SK-N-SH (cell line): ENCODE data around the gene MYDGF. TPM values are rescaled to one million over a fixed set of nuclear protein-coding genes. Genes with fewer than 3 reads are reported as not detected.

Experiments
- CTCF ChIA-PET: fragments of 300-600, 350-600 bp; formaldehyde crosslinking; extraction: SDS; loops from one replicate; lab custom pipeline; 2021; lab: Yijun Ruan, JAX
- POLR2A ChIA-PET: fragments of 350-600 bp; sonication (Branson Sonifier 250); formaldehyde crosslinking; extraction: SDS; loops from one replicate; lab custom pipeline; 2020; ENCODE audit warnings: antibody characterized with exemption, inconsistent platforms; lab: Yijun Ruan, JAX
- DNase-seq: peaks from one replicate; pipeline ENCODE4 v3.0.0; 2012
- H2AFZ ChIP-seq: fragments of 200-600 bp; sonication (generic); 2 replicates; pipeline ENCODE4 v1.8.1; 2016; ENCODE audit warnings: antibody characterized with exemption, mild to moderate bottlenecking, low read depth
- H3F3A ChIP-seq: fragments of 200-600 bp; sonication (generic); replicated peaks from 2 replicates; pipeline ENCODE3; 2016; ENCODE audit warnings: antibody characterized with exemption, mild to moderate bottlenecking; ENCODE audit not compliant: insufficient read depth
- H3K27ac ChIP-seq, 2 experiments: fragments of 200-500 bp in 1 of 2; fragments of 200-600 bp in 1 of 2; sonication (Bioruptor generic) in 1 of 2; sonication (generic), shearing (Covaris generic) in 1 of 2; 2 replicates each; pipeline versions ENCODE4 v1.5.1 to v1.6.1; 2014 to 2016; ENCODE audit warnings: low read depth in 2 of 2, inconsistent platforms in 1 of 2, low read length in 1 of 2, mild to moderate bottlenecking in 1 of 2, mixed read lengths in 1 of 2
- H3K27me3 ChIP-seq: fragments of 200-600 bp; sonication (generic), shearing (Covaris generic); 2 replicates; pipeline ENCODE4 v1.6.1; 2016; ENCODE audit warnings: mixed run types; ENCODE audit not compliant: insufficient read depth
- H3K36me3 ChIP-seq, 2 experiments: fragments of 200-500 bp in 1 of 2; fragments of 200-600 bp in 1 of 2; sonication (Bioruptor generic) in 1 of 2; sonication (generic) in 1 of 2; replicated peaks in 1 of 2; 2 replicates each; pipeline versions ENCODE3 to v1.5.1; 2014 to 2016; ENCODE audit warnings: low read length in 1 of 2, mild to moderate bottlenecking in 1 of 2; ENCODE audit not compliant: insufficient read depth in 2 of 2, control insufficient read depth in 1 of 2
- H3K4me1 ChIP-seq, 2 experiments: fragments of 200-500 bp in 1 of 2; fragments of 200-600 bp in 1 of 2; sonication (Bioruptor generic) in 1 of 2; sonication (generic), shearing (Covaris generic) in 1 of 2; 2 replicates each; pipeline versions ENCODE4 v1.5.1 to v1.6.1; 2014 to 2016; ENCODE audit warnings: low read depth in 1 of 2, low read length in 1 of 2, mixed run types in 1 of 2; ENCODE audit not compliant: insufficient read depth in 2 of 2, control insufficient read depth in 1 of 2
- H3K4me2 ChIP-seq: fragments of 200-600 bp; sonication (generic), shearing (Covaris generic); 2 replicates; pipeline ENCODE4 v1.6.1; 2017; ENCODE audit warnings: mixed run types
- H3K4me3 ChIP-seq, 2 experiments: fragments of 200-500 bp in 1 of 2; fragments of 200-600 bp in 1 of 2; sonication (Bioruptor generic) in 1 of 2; sonication (generic), shearing (Covaris generic) in 1 of 2; 2 replicates each; pipeline versions ENCODE4 v1.5.1 to v1.8.1; 2014 to 2016; ENCODE audit warnings: low read depth in 2 of 2, inconsistent platforms in 1 of 2, low read length in 1 of 2, mild to moderate bottlenecking in 1 of 2, mixed read lengths in 1 of 2, moderate library complexity in 1 of 2
- H3K79me2 ChIP-seq: fragments of 200-600 bp; sonication (generic); 2 replicates; pipeline ENCODE4 v1.8.1; 2017; ENCODE audit warnings: mild to moderate bottlenecking; ENCODE audit not compliant: insufficient read depth
- H3K9ac ChIP-seq: fragments of 200-600 bp; sonication (generic); 2 replicates; pipeline ENCODE4 v1.6.1; 2017; ENCODE audit warnings: mixed run types
- H3K9me2 ChIP-seq: fragments of 200-600 bp; sonication (generic); 2 replicates; pipeline ENCODE4 v1.6.1; 2017; ENCODE audit warnings: mixed run types
- H3K9me3 ChIP-seq: fragments of 200-600 bp; sonication (generic); 2 replicates; pipeline ENCODE4 v1.6.1; 2017; ENCODE audit warnings: mixed run types, mild to moderate bottlenecking, moderate library complexity
- H4K20me1 ChIP-seq: fragments of 200-600 bp; sonication (generic); 2 replicates; pipeline ENCODE4 v1.6.1; 2017; ENCODE audit warnings: mild to moderate bottlenecking, mixed run types; ENCODE audit not compliant: insufficient read depth
- CHD2 ChIP-seq: fragments of 150-350 bp; IDR thresholded peaks from 2 replicates; pipeline ENCODE4 v1.6.1; 2018; ENCODE audit warnings: low read length; ENCODE audit not compliant: partially characterized antibody
- CTCF ChIP-seq: fragments of 200-600 bp; sonication (generic); IDR thresholded peaks from 2 replicates; pipeline ENCODE4 v1.6.1; 2017; ENCODE audit warnings: antibody characterized with exemption, mild to moderate bottlenecking, moderate library complexity
- ELF1 ChIP-seq: IDR thresholded peaks from 2 replicates; pipeline ENCODE4 v1.4.0; 2012
- EP300 ChIP-seq, 2 experiments: IDR thresholded peaks; 2 replicates each; pipeline versions ENCODE4 v1.4.0 to v1.6.1; 2012; ENCODE audit warnings: borderline replicate concordance in 1 of 2, low read depth in 1 of 2, low read length in 1 of 2
- FOSL2 ChIP-seq: IDR thresholded peaks from 2 replicates; pipeline ENCODE4 v1.4.0; 2012; ENCODE audit warnings: low read depth, mild to moderate bottlenecking, moderate library complexity, borderline replicate concordance
- FOXM1 ChIP-seq: IDR thresholded peaks from 2 replicates; pipeline ENCODE4 v1.4.0; 2012; ENCODE audit warnings: low read depth, mild to moderate bottlenecking
- MAX ChIP-seq: IDR thresholded peaks from 2 replicates; pipeline ENCODE4 v1.4.0; 2012; ENCODE audit warnings: low read depth
- MEF2A ChIP-seq: IDR thresholded peaks from 2 replicates; pipeline ENCODE4 v1.4.0; 2012; ENCODE audit warnings: low read depth, borderline replicate concordance
- MXI1 ChIP-seq: IDR thresholded peaks from 2 replicates; pipeline ENCODE4 v1.6.1; 2012; ENCODE audit warnings: mild to moderate bottlenecking, low read depth, low read length, improper control_type of control experiment
- NFIC ChIP-seq: IDR thresholded peaks from 2 replicates; pipeline ENCODE4 v1.4.0; 2012; ENCODE audit warnings: borderline replicate concordance
- RCOR1 ChIP-seq: fragments of 150-350 bp; IDR thresholded peaks from 2 replicates; pipeline ENCODE4 v1.6.1; 2017; ENCODE audit warnings: antibody characterized with exemption, low read length
- REST ChIP-seq: IDR thresholded peaks from 2 replicates; pipeline ENCODE4 v1.6.1; 2012; ENCODE audit warnings: mild to moderate bottlenecking, low read depth, low read length, moderate library complexity
- RFX5 ChIP-seq: IDR thresholded peaks from 2 replicates; pipeline ENCODE4 v1.6.1; 2012; ENCODE audit warnings: mild to moderate bottlenecking, improper control_type of control experiment, low read length
- SMC3 ChIP-seq: IDR thresholded peaks from 2 replicates; pipeline ENCODE4 v1.6.1; 2012; ENCODE audit warnings: low read depth, low read length, improper control_type of control experiment
- TAF1 ChIP-seq: IDR thresholded peaks from 2 replicates; pipeline ENCODE4 v1.6.1; 2012; ENCODE audit warnings: low read depth, mild to moderate bottlenecking, low read length, moderate library complexity, borderline replicate concordance
- YY1 ChIP-seq: IDR thresholded peaks from 2 replicates; pipeline ENCODE4 v1.4.0; 2012; ENCODE audit warnings: low read depth, mild to moderate bottlenecking
- ZBTB33 ChIP-seq: IDR thresholded peaks from 2 replicates; pipeline ENCODE4 v1.4.0; 2012; ENCODE audit warnings: low read depth, borderline replicate concordance
- WGBS: methylation state at CpG from one replicate; pipeline ENCODE4 v1.1.6; 2017; ENCODE audit warnings: low lambda C conversion rate; 5-methylcytosine and 5-hydroxymethylcytosine counted together
- polyA plus RNA-seq, 3 experiments: library from polyadenylated mRNA; depleted of rRNA; stranded (reverse); fragments of >200 nt; gene quantifications; 2 replicates each; pipeline ENCODE4 v1.2.3, GENCODE V29; 2012

Gene MYDGF
- polyA plus RNA-seq, 1 of the 3 experiments (the other 2 are of a cell fraction): 312 TPM

- CTCF ChIA-PET: interaction anchor here (0.8 to 3.5 kb wide), 4 partner anchors 16 to 96 kb away, joined by 5 to 20 read pairs (median 6); no protein-coding TSS in a partner anchor
Measured at GRCh38 chr19:4619668-4620294, 50.4 kb downstream of the MYDGF start.

More at GRCh38 chr19:4619668-4620294, 50.4 kb downstream of the MYDGF start:
- H3K79me2 ChIP-seq: no peaks in the 10 kb centered on the region
- H3K4me3 ChIP-seq: no peak overlapping the region
- POLR2A ChIA-PET: no interaction called here
- DNase-seq: no peak
- TF ChIP-seq MEF2A (no peak), ELF1 (no peak), NFIC (no peak), MAX (no peak), ZBTB33 (no peak), CTCF (no peak), FOXM1 (no peak), REST (no peak), FOSL2 (no peak), EP300 (IDR thresholded peaks at IDR 0.05; ENCODE audit: borderline replicate concordance in 1 of 2, low read depth in 1 of 2, low read length in 1 of 2) (no peak), TAF1 (no peak), CHD2 (no peak), MXI1 (no peak), YY1 (no peak), RFX5 (no peak), SMC3 (no peak), RCOR1 (no peak)
- H3K36me3 ChIP-seq: no peaks in the 10 kb centered on the region
- no peaks in the 10 kb centered on the region for H4K20me1 ChIP-seq
- H3K27ac ChIP-seq: no peak overlapping the region
- H3K4me2 ChIP-seq: no peak overlapping the region
- H3K27me3 ChIP-seq: peaks cover 20% of the 10 kb centered on the region
- no peaks in the 10 kb centered on the region for H3K9me3 ChIP-seq
- no peaks in the 10 kb centered on the region for H3K9me2 ChIP-seq
- no peak overlapping the region for H2AFZ ChIP-seq
- 31% methylated on average over 14 of the region's 17 CpGs for WGBS
- no peaks in the 10 kb centered on the region for H3F3A ChIP-seq
- no peak overlapping the region for H3K9ac ChIP-seq
- H3K4me1 ChIP-seq: peaks cover 0 to 4% of the 10 kb centered on the region in 2 experiments; a peak in 1 of 4 replicates
